Mesodermal cell (in vitro differentiated cells): Measurements from ENCODE around the gene OR2S2.

Experiments
- H3K27ac ChIP-seq: 2 replicates; pipeline ENCODE4 v1.7.0; 2013; ENCODE audit warnings: mild to moderate bottlenecking, low read depth, low read length, moderate library complexity; ENCODE audit not compliant: severe bottlenecking
- H3K36me3 ChIP-seq: 2 replicates; pipeline ENCODE4 v1.7.1; 2013; ENCODE audit warnings: mild to moderate bottlenecking, low read length, moderate library complexity; ENCODE audit not compliant: control insufficient read depth, insufficient read depth
- H3K4me1 ChIP-seq: one replicate; pipeline ENCODE4 v1.7.1; 2013; ENCODE audit warnings: mild to moderate bottlenecking, low read length; ENCODE audit not compliant: insufficient read depth, control insufficient read depth, poor library complexity, severe bottlenecking
- H3K4me3 ChIP-seq: 2 replicates; pipeline ENCODE4 v1.7.0; 2013; ENCODE audit warnings: low read length, control low read depth, mild to moderate bottlenecking; ENCODE audit not compliant: insufficient read depth, poor library complexity, severe bottlenecking; ENCODE audit errors: extremely low read depth
- H3K9me3 ChIP-seq: 2 replicates; pipeline ENCODE4 v1.7.1; 2013; ENCODE audit warnings: mild to moderate bottlenecking, low read length, moderate library complexity; ENCODE audit not compliant: control insufficient read depth
- WGBS, 2 experiments: methylation state at CpG; one replicate each; pipeline ENCODE4 v1.1.5; 2013; ENCODE audit warnings: missing lambda C conversion rate in 2 of 2; ENCODE audit not compliant: insufficient coverage in 2 of 2; 5-methylcytosine and 5-hydroxymethylcytosine counted together

OR2S2 gene

DNA sequence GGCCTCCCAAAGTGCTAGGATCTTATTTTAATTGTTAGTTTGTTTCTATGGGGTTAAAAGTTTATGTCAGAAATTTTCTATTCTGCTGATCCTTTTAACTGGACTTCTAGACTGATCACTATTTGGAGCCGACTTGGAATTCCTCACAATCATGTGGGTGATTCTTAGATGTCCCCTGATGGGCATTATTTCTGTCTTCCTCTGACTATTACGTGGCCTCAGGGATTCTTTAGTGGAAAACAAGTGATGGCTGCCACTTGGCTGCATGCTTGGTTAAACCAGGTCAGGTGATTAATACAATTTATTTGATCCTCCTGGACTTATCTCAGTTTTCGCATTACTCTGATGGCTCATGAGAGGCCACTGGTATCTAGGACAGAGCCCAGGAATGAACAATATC, 32.2 kb upstream of the OR2S2 start:
- H3K27ac ChIP-seq: no peak overlapping the region
- no peak overlapping the region for H3K4me3 ChIP-seq
- H3K36me3 ChIP-seq: no peaks in the 10 kb centered on the region
- H3K4me1 ChIP-seq: no peaks in the 10 kb centered on the region
- H3K9me3 ChIP-seq: no peaks in the 10 kb centered on the region
- 100% methylated on average over 2 to 3 of the region's 3 CpGs for WGBS, 2 experiments

GRCh38 chr9:35984021-35984420, 26.1 kb upstream of the OR2S2 start:
- no CpG with 5 or more reads among the region's 1 CpG for WGBS, 2 experiments
- Histone ChIP-seq H3K27ac (no peak overlapping the region), H3K4me1 (no peaks in the 10 kb centered on the region), H3K4me3 (no peak overlapping the region), H3K36me3 (no peaks in the 10 kb centered on the region), H3K9me3 (no peaks in the 10 kb centered on the region)

GRCh38 chr9:35981699-35982098, 23.7 kb upstream of the OR2S2 start:
- H3K9me3 ChIP-seq: no peaks in the 10 kb centered on the region
- H3K36me3 ChIP-seq: no peaks in the 10 kb centered on the region
- no peak overlapping the region for H3K27ac ChIP-seq
- no peaks in the 10 kb centered on the region for H3K4me1 ChIP-seq
- WGBS, 2 experiments: 20 to 22% methylated on average over 1 of the region's 2 CpGs
- no peak overlapping the region for H3K4me3 ChIP-seq

DNA sequence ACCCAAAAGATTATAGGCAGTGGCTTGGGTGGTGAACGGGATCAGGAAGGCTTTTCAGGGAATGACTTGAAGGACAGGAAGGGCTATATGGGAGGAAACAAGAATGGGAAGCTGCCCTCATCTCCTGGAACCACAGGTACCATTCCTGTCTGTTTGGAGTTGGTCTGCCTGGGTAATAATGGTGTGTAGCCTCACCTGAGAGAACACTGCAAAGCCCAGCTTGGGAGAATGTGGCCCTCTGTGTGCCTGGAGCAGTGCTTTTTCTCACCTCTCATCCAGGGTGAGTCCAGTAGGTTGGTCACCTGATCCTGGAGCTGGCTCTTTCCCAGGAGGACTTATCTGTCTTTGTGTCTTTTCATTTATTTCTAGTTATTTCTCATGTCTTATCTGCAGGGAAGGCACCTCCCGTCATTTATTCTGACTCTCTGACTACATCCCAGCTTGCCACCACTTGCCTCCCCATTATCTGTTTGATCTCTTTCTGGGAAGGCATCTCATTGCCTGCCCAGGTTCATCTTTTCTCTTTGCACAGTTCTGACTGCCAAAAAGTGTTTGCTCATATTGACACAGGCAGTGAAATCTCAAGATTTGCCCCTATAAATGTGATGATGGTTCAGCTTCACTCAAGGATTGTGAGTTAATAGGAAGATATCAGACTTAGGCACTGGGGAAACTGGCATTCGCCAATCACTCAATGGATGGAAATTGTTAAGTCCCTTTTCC, 22.5 kb upstream of the OR2S2 start:
- Histone ChIP-seq H3K9me3 (peaks cover 9% of the 10 kb centered on the region), H3K4me3 (no peak overlapping the region), H3K4me1 (no peaks in the 10 kb centered on the region), H3K36me3 (no peaks in the 10 kb centered on the region), H3K27ac (no peak overlapping the region)
- 93 to 100% methylated on average over 2 to 3 of the region's 3 CpGs for WGBS, 2 experiments

DNA sequence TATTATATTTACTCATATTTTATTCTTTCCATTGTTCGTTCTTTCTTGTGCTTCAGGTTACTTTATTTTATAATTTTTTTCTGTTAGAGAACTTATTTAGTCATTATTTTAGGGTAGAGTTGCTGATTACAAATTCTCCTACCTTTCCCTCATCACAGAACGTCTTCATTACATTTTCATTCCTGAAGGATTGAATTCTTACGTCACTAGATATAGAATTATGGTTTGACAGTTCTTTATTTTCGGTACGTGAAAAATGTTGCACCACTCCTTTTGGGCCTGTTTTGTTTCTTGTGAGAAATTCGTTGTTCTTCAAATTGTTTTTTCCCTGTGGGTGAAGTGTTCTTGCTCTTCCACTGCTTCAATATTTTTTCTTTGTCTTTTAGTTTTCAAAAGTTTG, 20.8 kb upstream of the OR2S2 start:
- no peaks in the 10 kb centered on the region for H3K36me3 ChIP-seq
- H3K9me3 ChIP-seq: peaks cover 15% of the 10 kb centered on the region
- no peaks in the 10 kb centered on the region for H3K4me1 ChIP-seq
- no peak overlapping the region for H3K27ac ChIP-seq
- 100% methylated on average over 2 of the region's 6 CpGs; no CpG with 5 or more reads in 1 of the 2 experiments for WGBS, 2 experiments
- no peak overlapping the region for H3K4me3 ChIP-seq

GRCh38 chr9:35976726-35977125, 18.8 kb upstream of the OR2S2 start:
- Histone ChIP-seq H3K36me3 (no peaks in the 10 kb centered on the region), H3K4me3 (no peak overlapping the region), H3K4me1 (no peaks in the 10 kb centered on the region), H3K9me3 (peaks cover 15% of the 10 kb centered on the region), H3K27ac (no peak overlapping the region)
- WGBS, 2 experiments: no CpG with 5 or more reads among the region's 1 CpG

DNA sequence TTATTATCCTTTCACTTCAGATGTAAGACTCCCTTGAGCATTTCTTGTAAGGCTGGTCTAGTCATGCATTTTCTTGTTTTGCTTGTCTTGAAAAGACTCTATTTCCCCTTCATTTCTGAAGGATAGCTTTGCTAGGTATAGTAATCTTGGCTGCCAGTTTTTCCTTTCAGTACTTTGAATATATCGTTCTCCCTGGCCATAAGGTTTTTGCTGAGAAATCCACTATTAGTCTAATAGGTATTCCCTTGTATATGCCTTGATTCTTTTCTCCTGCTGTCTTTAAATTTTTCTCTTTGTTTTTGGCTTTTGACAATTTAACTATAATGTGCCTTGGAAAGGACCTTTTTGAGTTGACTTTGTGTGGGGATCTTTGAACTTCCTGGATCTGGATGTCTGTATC, 16.8 kb upstream of the OR2S2 start:
- 86% methylated on average over 1 of the region's 1 CpG; no CpG with 5 or more reads in 1 of the 2 experiments for WGBS, 2 experiments
- Histone ChIP-seq H3K9me3 (peaks cover 15% of the 10 kb centered on the region), H3K36me3 (no peaks in the 10 kb centered on the region), H3K27ac (no peak overlapping the region), H3K4me1 (no peaks in the 10 kb centered on the region), H3K4me3 (no peak overlapping the region)

DNA sequence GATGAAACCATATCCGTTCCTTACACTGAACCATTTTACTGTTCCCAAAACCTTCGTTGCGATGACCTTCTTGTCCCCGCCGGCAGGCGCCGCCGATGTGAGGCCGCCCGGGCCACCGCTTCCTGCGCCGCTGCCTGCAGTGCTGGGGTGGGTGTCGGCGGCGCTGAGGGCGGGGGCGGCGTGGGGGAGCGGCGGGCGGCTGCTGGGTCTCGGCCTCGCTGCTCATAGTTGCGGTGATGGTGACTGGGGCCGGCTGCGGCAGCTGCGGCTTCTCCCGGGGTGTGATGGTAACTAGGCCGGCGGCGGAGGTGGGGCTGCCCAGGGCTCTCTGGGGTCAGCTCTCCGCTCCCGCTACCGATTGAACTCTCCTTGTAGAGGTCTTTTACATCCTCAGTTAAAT, 14.1 kb upstream of the OR2S2 start:
- Histone ChIP-seq H3K4me1 (no peaks in the 10 kb centered on the region), H3K36me3 (no peaks in the 10 kb centered on the region), H3K9me3 (peaks cover 15% of the 10 kb centered on the region), H3K27ac (no peak overlapping the region), H3K4me3 (no peak overlapping the region)
- WGBS, 2 experiments: 8 to 10% methylated on average over 9 to 14 of the region's 35 CpGs

DNA sequence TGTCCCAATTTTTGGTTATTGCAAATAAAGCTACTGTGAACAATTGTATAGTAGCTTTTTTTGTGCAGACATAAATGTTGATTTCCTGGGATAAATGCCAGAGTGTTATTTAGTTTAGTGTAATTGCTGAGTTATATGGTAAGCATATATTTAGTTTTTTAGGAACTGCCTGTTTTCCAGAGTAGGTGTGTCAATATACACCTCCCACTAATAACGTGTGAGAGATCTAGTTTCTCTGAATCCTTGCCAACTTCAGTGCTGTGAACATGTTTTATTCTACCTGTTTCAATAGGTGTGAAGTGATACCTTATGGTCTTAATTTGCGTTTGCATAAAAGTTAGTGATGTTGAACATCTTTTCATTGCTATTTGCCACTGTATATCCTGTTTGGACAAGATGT, 9.1 kb upstream of the OR2S2 start:
- Histone ChIP-seq H3K27ac (no peak overlapping the region), H3K4me3 (no peak overlapping the region), H3K4me1 (no peaks in the 10 kb centered on the region), H3K9me3 (no peaks in the 10 kb centered on the region), H3K36me3 (no peaks in the 10 kb centered on the region)
- no CpG with 5 or more reads among the region's 2 CpGs for WGBS, 2 experiments

GRCh38 chr9:35966433-35966832, 8.5 kb upstream of the OR2S2 start:
- no peak overlapping the region for H3K4me3 ChIP-seq
- H3K27ac ChIP-seq: no peak overlapping the region
- H3K9me3 ChIP-seq: no peaks in the 10 kb centered on the region
- H3K36me3 ChIP-seq: no peaks in the 10 kb centered on the region
- no peaks in the 10 kb centered on the region for H3K4me1 ChIP-seq
- 100% methylated on average over 2 of the region's 4 CpGs; no CpG with 5 or more reads in 1 of the 2 experiments for WGBS, 2 experiments

DNA sequence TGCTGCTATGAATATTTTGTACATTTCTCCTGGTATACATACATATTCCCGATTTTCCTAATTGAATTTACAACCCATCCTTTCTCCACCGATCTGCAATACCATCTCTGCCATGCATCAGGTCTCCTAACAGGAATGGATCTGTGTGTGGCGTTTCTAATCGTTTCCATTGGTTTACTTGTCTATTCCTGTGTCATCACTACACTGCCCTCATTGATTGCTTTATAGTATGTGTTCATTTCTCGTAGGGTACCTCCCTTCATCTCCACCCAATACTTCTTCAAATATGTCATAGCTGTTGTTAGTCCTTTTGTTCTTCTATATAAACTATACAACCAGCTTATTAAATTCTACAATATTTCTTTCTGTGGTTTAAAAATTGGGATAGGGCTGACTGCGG, 7.1 kb upstream of the OR2S2 start:
- Histone ChIP-seq H3K36me3 (no peaks in the 10 kb centered on the region), H3K4me1 (no peaks in the 10 kb centered on the region), H3K9me3 (no peaks in the 10 kb centered on the region), H3K27ac (no peak overlapping the region), H3K4me3 (no peak overlapping the region)
- WGBS, 2 experiments: 90 to 93% methylated on average over 2 to 3 of the region's 6 CpGs
